Measurements from ENCODE around the gene CCDC85C. TPM values are rescaled to one million over a fixed set of nuclear protein-coding genes. Genes with fewer than 3 reads are reported as not detected.

The CCDC85C gene
- total RNA-seq, 1 experiment from 2014 or later = 33.2 TPM

- Histone ChIP-seq H2BK5ac (ENCODE audit: insufficient read length, low read length) (no peak overlapping the region), H3K56ac (ENCODE audit: insufficient read length, low read depth, low read length) (no peak overlapping the region), H2AFZ (ENCODE audit: low read length) (no peak overlapping the region), H3K18ac (ENCODE audit: insufficient read length, low read depth, low read length) (no peak overlapping the region), H4K20me1 (ENCODE audit: control insufficient read depth, insufficient read depth, insufficient read length) (no peaks in the 10 kb centered on the region), H3K79me2 (ENCODE audit: insufficient read depth, low read length) (peaks cover 2% of the 10 kb centered on the region; the same call in 1 of the 2 replicates), H3K27me3 (ENCODE audit: insufficient read depth, low read length) (no peaks in the 10 kb centered on the region), H3K4me2 (ENCODE audit: insufficient read depth, insufficient read length, low read length) (no peak overlapping the region), H4K91ac (ENCODE audit: insufficient read length, low read depth, low read length) (no peak overlapping the region), H2BK15ac (ENCODE audit: low read depth, low read length) (no peak overlapping the region), H4K5ac (ENCODE audit: insufficient read length, low read depth, low read length) (no peak overlapping the region), H3K9ac (ENCODE audit: extremely low read depth, insufficient read length, low read length) (no peak overlapping the region), H2AK5ac (ENCODE audit: insufficient read length, low read length) (no peak overlapping the region), H3K23ac (ENCODE audit: insufficient read length, low read depth, low read length) (no peak overlapping the region), H3K4ac (ENCODE audit: low read depth, low read length) (no peak overlapping the region), H2BK12ac (ENCODE audit: insufficient read length, low read depth, low read length) (no peak overlapping the region), H2BK120ac (ENCODE audit: low read depth, low read length, poor library complexity, severe bottlenecking) (no peak overlapping the region), H3K23me2 (ENCODE audit: insufficient read length, low read depth, low read length, poor library complexity, severe bottlenecking) (no peaks in the 10 kb centered on the region), H2BK20ac (ENCODE audit: low read depth, low read length, poor library complexity, severe bottlenecking) (no peak overlapping the region), H3K79me1 (ENCODE audit: insufficient read depth, low read depth, low read length, poor library complexity, severe bottlenecking) (peaks cover 5% of the 10 kb centered on the region), H4K8ac (replicated peaks; ENCODE audit: insufficient read length, low read depth, low read length) (no peak overlapping the region), H3K14ac (ENCODE audit: insufficient read depth, low read length) (no peak overlapping the region), H3K4me1 (ENCODE audit: insufficient read depth, low read length) (no peaks in the 10 kb centered on the region; the same call in 1 of the 2 replicates), H3T11ph (ENCODE audit: low read length) (no peak overlapping the region), H3K27ac (ENCODE audit: insufficient read length, low read depth, low read length) (no peak overlapping the region), H3K9me3 (ENCODE audit: control insufficient read depth, low read depth, low read length) (no peaks in the 10 kb centered on the region)
- H3K4me1 Mint-ChIP-seq = peaks cover 26 to 44% of the 10 kb centered on the region in 2 experiments
- H3K27ac Mint-ChIP-seq = no peak overlapping the region
- WGBS (ENCODE audit: extremely low coverage, insufficient read length, low lambda C conversion rate) = no CpG with 5 or more reads among the region's 3 CpGs
- H3K9me3 Mint-ChIP-seq = no peaks in the 10 kb centered on the region
- H3K36me3 Mint-ChIP-seq (ENCODE audit: insufficient read depth in 1 of 3, low read depth in 3 of 3) = peaks cover 0 to 6% (median 0%) of the 10 kb centered on the region in 3 experiments; a peak in 2 of 7 replicates
- DNase-seq = no peak
- no peak for TF ChIP-seq CTCF (conservative IDR thresholded peaks at IDR 0.05)
- no peaks in the 10 kb centered on the region for H3K27me3 Mint-ChIP-seq (ENCODE audit: low read depth)
- no peak overlapping the region for H3K4me3 Mint-ChIP-seq
Observed at GRCh38 chr14:99584823-99585222, 19.2 kb downstream of the CCDC85C start.
